CD4-positive, alpha-beta T cell treated with Interferon gamma for 1 hour (primary cell): ENCODE measurements around the gene LPAR5.
"Not testable (repeated sequence)": the region's sequence is repeated elsewhere in the genome, so short reads cannot be mapped to it uniquely, and the experiment has no call there.

ENCODE experiments used
- DNase-seq: peaks from one replicate; pipeline ENCODE4 v3.0.0-alpha.2; 2020

LPAR5 gene

GRCh38 chr12:6605421-6606330 is 30.1 kb downstream of the LPAR5 start:
- DNase-seq: peak; percentile 54

GRCh38 chr12:6604259-6605029 is 31.3 kb downstream of the LPAR5 start:
- no peak for DNase-seq

GRCh38 chr12:6603095-6603567 is 32.6 kb downstream of the LPAR5 start:
- peak; percentile 38 for DNase-seq

GRCh38 chr12:6602526-6602925 is 33.2 kb downstream of the LPAR5 start:
- DNase-seq: no peak

- not testable (repeated sequence) for DNase-seq
Measured at GRCh38 chr12:6595673-6596072, 40.1 kb downstream of the LPAR5 start.

- no peak for DNase-seq
Measured at GRCh38 chr12:6592087-6592486, 43.7 kb downstream of the LPAR5 start.

GRCh38 chr12:6586569-6586968 is 49.2 kb downstream of the LPAR5 start:
- DNase-seq: not testable (repeated sequence)

- no peak for DNase-seq
Measured at GRCh38 chr12:6584293-6584692, 51.5 kb downstream of the LPAR5 start.

GRCh38 chr12:6582959-6583358 is 52.8 kb downstream of the LPAR5 start:
- DNase-seq: no peak

- no peak for DNase-seq
Measured at GRCh38 chr12:6582196-6582595, 53.6 kb downstream of the LPAR5 start.

- DNase-seq: no peak
Measured at GRCh38 chr12:6575648-6576047, 60.1 kb downstream of the LPAR5 start.

GRCh38 chr12:6574576-6575295 is 61.0 kb downstream of the LPAR5 start:
- DNase-seq: no peak

GRCh38 chr12:6573001-6573400 is 62.8 kb downstream of the LPAR5 start:
- no peak for DNase-seq

GRCh38 chr12:6570264-6570887 is 65.4 kb downstream of the LPAR5 start:
- peak; percentile 42 for DNase-seq

GRCh38 chr12:6569786-6570185 is 66.0 kb downstream of the LPAR5 start:
- DNase-seq: no peak

- DNase-seq: no peak
Measured at GRCh38 chr12:6569312-6569711, 66.4 kb downstream of the LPAR5 start.
